Spleen (tissue), 7 donors: ENCODE data around the gene PIKFYVE.

Experiments used
- POLR2AphosphoS5 ChIP-seq, 3 donors: sonication (generic); formaldehyde crosslinking; IDR thresholded peaks; one replicate each; pipeline ENCODE4 v1.5.1; 2017; ENCODE audit warnings: antibody characterized with exemption in 3 of 3
- TF ChIP-seq, protein P1 (sequence below), 11 experiments: fragments of 200-600 bp in 7 of 11; fragments of 450-650 bp in 4 of 11; sonication (generic) in 4 of 11; IDR thresholded peaks in 8 of 11; conservative IDR thresholded peaks in 3 of 11; 1 replicate in 7 of 11; 2 replicates in 4 of 11; pipeline versions ENCODE4 v1.4.0 to v1.8.0; 2016 to 2021; ENCODE audit warnings: antibody characterized with exemption in 11 of 11, inconsistent platforms in 4 of 11, mild to moderate bottlenecking in 1 of 11
- donor health status: DM: no; HTN: no; CAD: no; lungs with moderate emphysema.
- donor health status: DM: no; HTN: no; CAD: no.
- donor health status: DM: no; HTN: no; CAD: no.

DNA sequence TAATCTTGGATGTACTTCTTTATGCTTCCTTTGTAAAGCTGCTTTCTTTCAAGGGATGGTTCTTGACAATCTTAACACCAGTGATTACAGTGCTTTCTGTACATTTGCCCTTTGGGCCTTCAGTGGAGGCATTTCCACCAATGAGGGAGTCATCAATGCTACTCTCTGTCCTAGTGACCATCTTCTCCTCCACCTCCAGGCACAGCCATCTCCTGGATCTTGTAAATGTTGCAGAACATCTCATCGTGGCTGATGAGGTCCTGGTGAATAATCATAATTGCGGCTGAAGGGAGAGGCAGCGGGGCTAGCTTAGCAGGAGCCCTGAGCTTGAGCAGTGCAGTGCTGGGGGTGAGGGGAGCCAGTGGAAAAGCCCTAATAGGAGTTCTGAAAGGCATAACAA lies 43.7 kb upstream of the PIKFYVE start:
- TF ChIP-seq, protein P1, sequence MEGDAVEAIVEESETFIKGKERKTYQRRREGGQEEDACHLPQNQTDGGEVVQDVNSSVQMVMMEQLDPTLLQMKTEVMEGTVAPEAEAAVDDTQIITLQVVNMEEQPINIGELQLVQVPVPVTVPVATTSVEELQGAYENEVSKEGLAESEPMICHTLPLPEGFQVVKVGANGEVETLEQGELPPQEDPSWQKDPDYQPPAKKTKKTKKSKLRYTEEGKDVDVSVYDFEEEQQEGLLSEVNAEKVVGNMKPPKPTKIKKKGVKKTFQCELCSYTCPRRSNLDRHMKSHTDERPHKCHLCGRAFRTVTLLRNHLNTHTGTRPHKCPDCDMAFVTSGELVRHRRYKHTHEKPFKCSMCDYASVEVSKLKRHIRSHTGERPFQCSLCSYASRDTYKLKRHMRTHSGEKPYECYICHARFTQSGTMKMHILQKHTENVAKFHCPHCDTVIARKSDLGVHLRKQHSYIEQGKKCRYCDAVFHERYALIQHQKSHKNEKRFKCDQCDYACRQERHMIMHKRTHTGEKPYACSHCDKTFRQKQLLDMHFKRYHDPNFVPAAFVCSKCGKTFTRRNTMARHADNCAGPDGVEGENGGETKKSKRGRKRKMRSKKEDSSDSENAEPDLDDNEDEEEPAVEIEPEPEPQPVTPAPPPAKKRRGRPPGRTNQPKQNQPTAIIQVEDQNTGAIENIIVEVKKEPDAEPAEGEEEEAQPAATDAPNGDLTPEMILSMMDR (IDR thresholded peaks at IDR 0.05 in 8 of 11, conservative IDR thresholded peaks at IDR 0.05 in 3 of 11): no peak
- TF ChIP-seq POLR2AphosphoS5 (IDR thresholded peaks at IDR 0.05): no peak
